Parathyroid adenoma (tissue), 2 donors: ENCODE measurements around the gene EID2.

ENCODE experiments used
- H2AFZ ChIP-seq: fragments of 300-600 bp; sonication (generic); one replicate; pipeline ENCODE4 v1.7.0; 2017; ENCODE audit warnings: antibody characterized with exemption, mild to moderate bottlenecking
- H3K27ac ChIP-seq: fragments of 300-600 bp; sonication (generic); one replicate; pipeline ENCODE4 v1.7.0; 2017
- H3K27me3 ChIP-seq: fragments of 300-600 bp; sonication (generic); one replicate; pipeline ENCODE4 v1.7.0; 2017; ENCODE audit warnings: low read length; ENCODE audit not compliant: control insufficient read depth, insufficient read depth
- H3K36me3 ChIP-seq: fragments of 300-600 bp; sonication (generic); one replicate; pipeline ENCODE4 v1.7.0; 2017; ENCODE audit warnings: low read length; ENCODE audit not compliant: control insufficient read depth, insufficient read depth
- H3K4me1 ChIP-seq: fragments of 300-600 bp; sonication (generic); one replicate; pipeline ENCODE4 v1.7.0; 2017; ENCODE audit warnings: control low read depth
- H3K4me2 ChIP-seq: fragments of 300-600 bp; sonication (generic); one replicate; pipeline ENCODE4 v1.7.0; 2017; ENCODE audit warnings: low read length
- H3K4me3 ChIP-seq: fragments of 300-600 bp; sonication (generic); one replicate; pipeline ENCODE4 v1.7.0; 2017; ENCODE audit warnings: low read depth, low read length
- H3K79me2 ChIP-seq: fragments of 300-600 bp; sonication (generic); one replicate; pipeline ENCODE4 v1.7.0; 2017; ENCODE audit warnings: control low read depth
- H3K9ac ChIP-seq: fragments of 300-600 bp; sonication (generic); one replicate; pipeline ENCODE4 v1.7.0; 2017; ENCODE audit warnings: mild to moderate bottlenecking
- H3K9me3 ChIP-seq: fragments of 300-600 bp; sonication (generic); one replicate; pipeline ENCODE4 v1.7.0; 2017; ENCODE audit warnings: low read length; ENCODE audit not compliant: control insufficient read depth
- CTCF ChIP-seq: fragments of 300-600 bp; sonication (generic); IDR thresholded peaks from one replicate; pipeline ENCODE4 v1.7.0; 2017; ENCODE audit warnings: antibody characterized with exemption, mild to moderate bottlenecking
- donor health status: primary hyperparathyroidism.

EID2 gene

GRCh38 chr19:39520541-39521484 lies 19.1 kb downstream of the EID2 start:
- H3K9ac ChIP-seq: no peak overlapping the region
- TF ChIP-seq CTCF: no peak
- peak overlapping the region; percentile 86 for H3K27ac ChIP-seq
- H3K79me2 ChIP-seq: no peaks in the 10 kb centered on the region
- no peaks in the 10 kb centered on the region for H3K27me3 ChIP-seq
- H3K36me3 ChIP-seq: no peaks in the 10 kb centered on the region
- peak overlapping the region; percentile 61 for H3K4me2 ChIP-seq
- peak overlapping the region; percentile 75 for H2AFZ ChIP-seq
- peak overlapping the region; percentile 51 for H3K4me3 ChIP-seq
- H3K9me3 ChIP-seq: no peaks in the 10 kb centered on the region
- peaks cover 18% of the 10 kb centered on the region for H3K4me1 ChIP-seq

- TF ChIP-seq CTCF: no peak
- Histone ChIP-seq H3K79me2 (no peaks in the 10 kb centered on the region), H3K27ac (peak overlapping the region; percentile 86), H3K4me2 (peak overlapping the region; percentile 56), H3K4me3 (peak overlapping the region; percentile 63), H3K9ac (no peak overlapping the region), H3K36me3 (no peaks in the 10 kb centered on the region), H3K4me1 (peaks cover 18% of the 10 kb centered on the region), H2AFZ (peak overlapping the region; percentile 73), H3K9me3 (no peaks in the 10 kb centered on the region), H3K27me3 (no peaks in the 10 kb centered on the region)
Observed at GRCh38 chr19:39518975-39519374, 21.0 kb downstream of the EID2 start.

- H3K79me2 ChIP-seq: no peaks in the 10 kb centered on the region
- no peaks in the 10 kb centered on the region for H3K9me3 ChIP-seq
- H3K4me2 ChIP-seq: peak overlapping the region; percentile 56
- peak overlapping the region; percentile 73 for H2AFZ ChIP-seq
- H3K9ac ChIP-seq: no peak overlapping the region
- peak overlapping the region; percentile 86 for H3K27ac ChIP-seq
- H3K4me3 ChIP-seq: peak overlapping the region; percentile 63
- H3K4me1 ChIP-seq: peaks cover 18% of the 10 kb centered on the region
- no peaks in the 10 kb centered on the region for H3K36me3 ChIP-seq
- no peaks in the 10 kb centered on the region for H3K27me3 ChIP-seq
- no peak for TF ChIP-seq CTCF
Observed at GRCh38 chr19:39518458-39518857, 21.5 kb downstream of the EID2 start.

- no peak overlapping the region for H3K9ac ChIP-seq
- no peaks in the 10 kb centered on the region for H3K27me3 ChIP-seq
- no peaks in the 10 kb centered on the region for H3K79me2 ChIP-seq
- H3K36me3 ChIP-seq: no peaks in the 10 kb centered on the region
- H3K4me3 ChIP-seq: no peak overlapping the region
- TF ChIP-seq CTCF: no peak
- H3K4me2 ChIP-seq: no peak overlapping the region
- peaks cover 18% of the 10 kb centered on the region for H3K4me1 ChIP-seq
- H3K27ac ChIP-seq: no peak overlapping the region
- H2AFZ ChIP-seq: no peak overlapping the region
- H3K9me3 ChIP-seq: no peaks in the 10 kb centered on the region
Observed at GRCh38 chr19:39517432-39517831, 22.5 kb downstream of the EID2 start.

GRCh38 chr19:39516270-39516669 lies 23.7 kb downstream of the EID2 start:
- Histone ChIP-seq H3K36me3 (no peaks in the 10 kb centered on the region), H2AFZ (peak overlapping the region; percentile 98), H3K27ac (no peak overlapping the region), H3K79me2 (no peaks in the 10 kb centered on the region), H3K9me3 (no peaks in the 10 kb centered on the region), H3K4me3 (peak overlapping the region; percentile 84), H3K9ac (peak overlapping the region; percentile 78), H3K4me2 (peak overlapping the region; percentile 91), H3K4me1 (peaks cover 18% of the 10 kb centered on the region), H3K27me3 (no peaks in the 10 kb centered on the region)
- TF ChIP-seq CTCF: no peak
